OCI-LY1 (cell line): ENCODE measurements around the gene RGN.
"Not testable (repeated sequence)": the region's sequence is repeated elsewhere in the genome, so short reads cannot be mapped to it uniquely, and the experiment has no call there.

Experiments used
- EZH2 ChIP-seq: fragments of 200-600 bp; sonication (generic), shearing (Covaris generic); IDR thresholded peaks from 2 replicates; pipeline ENCODE4 v1.8.0; 2017; ENCODE audit warnings: borderline replicate concordance, mixed run types, mild to moderate bottlenecking, antibody characterized with exemption, low read length, moderate library complexity, mixed read lengths
- TF ChIP-seq, protein P1 (sequence below): fragments of 200-600 bp; sonication (generic), shearing (Covaris generic); IDR thresholded peaks from 2 replicates; pipeline ENCODE4 v1.5.1; 2017; ENCODE audit warnings: mild to moderate bottlenecking, antibody characterized with exemption, low read length, moderate library complexity, mixed read lengths

DNA sequence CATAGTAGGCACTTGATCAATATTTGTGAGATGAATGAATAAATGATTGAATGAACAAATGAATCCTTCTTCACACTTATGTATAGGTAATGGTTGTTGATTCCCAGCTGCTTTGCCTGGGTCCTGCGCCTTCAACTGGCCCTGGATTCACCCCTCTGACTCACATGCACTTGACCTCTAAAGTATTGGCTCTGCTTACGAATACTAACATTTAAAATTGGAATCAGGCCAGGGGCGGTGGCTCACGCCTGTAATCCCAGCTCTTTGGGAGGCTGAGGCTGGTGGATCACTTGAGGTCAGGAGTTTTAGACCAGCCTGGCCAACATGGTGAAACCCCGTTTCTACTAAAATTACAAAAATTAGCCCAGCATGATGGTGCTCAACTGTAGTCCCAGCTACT is 57.4 kb downstream of the RGN start:
- TF ChIP-seq, protein P1, sequence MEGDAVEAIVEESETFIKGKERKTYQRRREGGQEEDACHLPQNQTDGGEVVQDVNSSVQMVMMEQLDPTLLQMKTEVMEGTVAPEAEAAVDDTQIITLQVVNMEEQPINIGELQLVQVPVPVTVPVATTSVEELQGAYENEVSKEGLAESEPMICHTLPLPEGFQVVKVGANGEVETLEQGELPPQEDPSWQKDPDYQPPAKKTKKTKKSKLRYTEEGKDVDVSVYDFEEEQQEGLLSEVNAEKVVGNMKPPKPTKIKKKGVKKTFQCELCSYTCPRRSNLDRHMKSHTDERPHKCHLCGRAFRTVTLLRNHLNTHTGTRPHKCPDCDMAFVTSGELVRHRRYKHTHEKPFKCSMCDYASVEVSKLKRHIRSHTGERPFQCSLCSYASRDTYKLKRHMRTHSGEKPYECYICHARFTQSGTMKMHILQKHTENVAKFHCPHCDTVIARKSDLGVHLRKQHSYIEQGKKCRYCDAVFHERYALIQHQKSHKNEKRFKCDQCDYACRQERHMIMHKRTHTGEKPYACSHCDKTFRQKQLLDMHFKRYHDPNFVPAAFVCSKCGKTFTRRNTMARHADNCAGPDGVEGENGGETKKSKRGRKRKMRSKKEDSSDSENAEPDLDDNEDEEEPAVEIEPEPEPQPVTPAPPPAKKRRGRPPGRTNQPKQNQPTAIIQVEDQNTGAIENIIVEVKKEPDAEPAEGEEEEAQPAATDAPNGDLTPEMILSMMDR, result not testable (repeated sequence)
- not testable (repeated sequence) for TF ChIP-seq EZH2
